Measurements from ENCODE around the gene YEATS2. TPM values are rescaled to one million over a fixed set of nuclear protein-coding genes. Genes with fewer than 3 reads are reported as not detected.

Gene YEATS2
- total RNA-seq, 3 donors from 2014 or later (not counting 1 experiment from before 2014, with no cell fraction given): 23.1 to 25.8 (median 25.2) TPM

DNA sequence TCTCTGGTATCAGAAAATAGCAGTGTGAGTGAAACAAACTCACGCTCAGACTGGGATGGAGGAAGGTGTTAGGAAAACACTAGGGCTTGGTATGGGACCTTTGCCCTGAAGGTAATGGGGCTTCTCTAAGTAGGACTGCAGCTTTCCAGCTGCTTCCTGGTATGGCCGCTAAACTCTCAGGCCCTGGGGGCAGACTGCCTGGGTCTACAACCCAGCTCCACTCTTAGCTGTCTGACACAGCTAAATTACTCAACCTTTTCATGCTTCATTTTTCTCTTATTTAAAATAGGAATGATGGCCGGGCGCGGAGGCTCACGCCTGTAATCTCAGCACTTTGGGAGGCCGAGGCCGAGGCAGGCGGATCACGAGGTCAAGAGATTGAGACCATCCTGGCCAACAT is 5.2 kb upstream of the YEATS2 start:
- H3K9me3 Mint-ChIP-seq: no peaks in the 10 kb centered on the region
- TF ChIP-seq, protein P1, sequence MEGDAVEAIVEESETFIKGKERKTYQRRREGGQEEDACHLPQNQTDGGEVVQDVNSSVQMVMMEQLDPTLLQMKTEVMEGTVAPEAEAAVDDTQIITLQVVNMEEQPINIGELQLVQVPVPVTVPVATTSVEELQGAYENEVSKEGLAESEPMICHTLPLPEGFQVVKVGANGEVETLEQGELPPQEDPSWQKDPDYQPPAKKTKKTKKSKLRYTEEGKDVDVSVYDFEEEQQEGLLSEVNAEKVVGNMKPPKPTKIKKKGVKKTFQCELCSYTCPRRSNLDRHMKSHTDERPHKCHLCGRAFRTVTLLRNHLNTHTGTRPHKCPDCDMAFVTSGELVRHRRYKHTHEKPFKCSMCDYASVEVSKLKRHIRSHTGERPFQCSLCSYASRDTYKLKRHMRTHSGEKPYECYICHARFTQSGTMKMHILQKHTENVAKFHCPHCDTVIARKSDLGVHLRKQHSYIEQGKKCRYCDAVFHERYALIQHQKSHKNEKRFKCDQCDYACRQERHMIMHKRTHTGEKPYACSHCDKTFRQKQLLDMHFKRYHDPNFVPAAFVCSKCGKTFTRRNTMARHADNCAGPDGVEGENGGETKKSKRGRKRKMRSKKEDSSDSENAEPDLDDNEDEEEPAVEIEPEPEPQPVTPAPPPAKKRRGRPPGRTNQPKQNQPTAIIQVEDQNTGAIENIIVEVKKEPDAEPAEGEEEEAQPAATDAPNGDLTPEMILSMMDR (IDR thresholded peaks at IDR 0.05): no peak
- H3K36me3 Mint-ChIP-seq: no peaks in the 10 kb centered on the region
- H3K4me3 Mint-ChIP-seq: no peak overlapping the region
- H3K27ac ChIP-seq (ENCODE audit: low read length): no peak overlapping the region
- 95% methylated on average over 10 of the region's 10 CpGs for WGBS (ENCODE audit: insufficient coverage)
- DNase-seq: no peak
- no peaks in the 10 kb centered on the region for H3K27me3 ChIP-seq (ENCODE audit: control insufficient read depth, insufficient read depth, low read length)
- intact Hi-C loops (cut with micrococcal nuclease): no loop called here
- no peaks in the 10 kb centered on the region for H3K36me3 ChIP-seq (ENCODE audit: control insufficient read depth, insufficient read depth, low read length)
- no peak overlapping the region for H3K27ac Mint-ChIP-seq
- H3K4me1 Mint-ChIP-seq: peaks cover 5 to 6% of the 10 kb centered on the region in 2 donors
- H3K4me3 ChIP-seq (ENCODE audit: low read length): no peak overlapping the region
- no peaks in the 10 kb centered on the region for H3K27me3 Mint-ChIP-seq (ENCODE audit: low read depth in 2 of 2)
- no peaks in the 10 kb centered on the region for H3K4me1 ChIP-seq (ENCODE audit: control insufficient read depth, insufficient read depth, low read length)
- no peaks in the 10 kb centered on the region for H3K9me3 ChIP-seq (ENCODE audit: control insufficient read depth, insufficient read depth, low read length)
- ATAC-seq: no peak

DNA sequence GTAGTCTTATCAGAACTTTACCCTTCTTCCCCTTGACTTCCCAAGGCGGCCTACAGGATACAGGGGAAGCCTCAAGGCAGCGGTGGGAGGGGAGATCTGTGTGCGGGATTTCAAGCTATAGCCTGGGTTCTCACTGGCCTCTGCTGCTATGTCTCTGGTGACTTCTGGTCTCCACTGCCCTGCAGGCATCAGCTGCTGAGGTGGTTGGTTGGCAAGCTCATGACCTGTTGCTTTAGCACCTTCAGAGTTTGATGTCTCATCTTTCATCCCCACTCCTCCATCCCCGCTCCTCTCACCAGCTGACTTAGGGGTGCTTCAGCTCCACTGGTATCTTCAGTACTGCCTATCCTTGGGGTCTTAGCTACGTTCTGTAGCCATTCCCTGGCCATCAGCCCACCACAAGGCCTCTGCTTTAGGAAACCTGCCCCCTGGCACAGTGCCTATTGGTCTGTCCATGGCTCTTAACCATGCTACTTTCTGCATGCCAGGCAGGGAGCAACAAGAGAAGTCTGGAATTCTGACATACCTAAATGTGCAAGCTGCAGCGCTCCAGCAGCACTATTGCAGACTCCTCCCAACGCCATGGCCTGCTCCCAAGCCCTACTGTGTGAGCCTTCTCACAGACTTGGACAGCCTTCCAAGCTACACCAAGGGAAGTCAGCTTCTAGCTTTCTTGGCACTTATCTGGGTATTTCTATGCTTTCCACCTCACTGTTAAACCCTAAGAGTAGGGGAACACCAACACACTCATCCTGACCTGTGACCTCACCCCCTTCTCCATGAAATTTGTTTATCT is 1.8 kb upstream of the YEATS2 start:
- H3K4me1 ChIP-seq (ENCODE audit: control insufficient read depth, insufficient read depth, low read length): peaks cover 9% of the 10 kb centered on the region
- Mint-ChIP-seq H3K4me1 (peaks cover 29 to 31% of the 10 kb centered on the region in 2 donors), H3K27ac (no peak overlapping the region), H3K4me3 (peak overlapping the region; percentile 4), H3K36me3 (no peaks in the 10 kb centered on the region), H3K27me3 (ENCODE audit: low read depth in 2 of 2) (no peaks in the 10 kb centered on the region), H3K9me3 (no peaks in the 10 kb centered on the region)
- ATAC-seq (no peak), DNase-seq (no peak)
- 94% methylated on average over 6 of the region's 7 CpGs for WGBS (ENCODE audit: insufficient coverage)
- no peaks in the 10 kb centered on the region for H3K9me3 ChIP-seq (ENCODE audit: control insufficient read depth, insufficient read depth, low read length)
- intact Hi-C loops (cut with micrococcal nuclease): no loop called here
- H3K4me3 ChIP-seq (ENCODE audit: low read length): no peak overlapping the region
- TF ChIP-seq, protein P1 (IDR thresholded peaks at IDR 0.05): no peak
- no peaks in the 10 kb centered on the region for H3K27me3 ChIP-seq (ENCODE audit: control insufficient read depth, insufficient read depth, low read length)
- no peak overlapping the region for H3K27ac ChIP-seq (ENCODE audit: low read length)
- no peaks in the 10 kb centered on the region for H3K36me3 ChIP-seq (ENCODE audit: control insufficient read depth, insufficient read depth, low read length)

DNA sequence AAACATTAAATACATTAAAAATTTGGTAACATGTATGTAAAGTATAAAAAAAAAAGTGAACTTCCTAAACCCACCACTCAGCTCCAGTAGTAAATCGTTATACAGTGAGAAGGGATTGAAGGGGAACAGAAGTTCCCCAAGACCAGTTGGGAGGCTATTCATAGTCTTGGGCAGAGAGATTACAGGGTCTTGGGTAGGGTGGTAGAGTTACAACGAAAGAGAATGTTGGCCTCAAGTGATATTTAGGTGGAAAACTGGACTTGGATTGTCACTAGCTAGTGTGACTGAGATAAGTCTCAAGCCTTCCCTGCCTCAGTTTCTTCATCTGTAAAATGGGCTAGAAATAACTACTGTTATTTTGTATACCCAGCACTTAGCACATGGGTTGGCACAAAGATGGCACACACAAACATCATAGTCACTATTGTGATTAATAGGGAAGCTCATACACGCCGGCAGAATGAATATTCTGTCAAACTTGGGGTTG is 431 bp upstream of the YEATS2 start:
- Histone ChIP-seq H3K9me3 (ENCODE audit: control insufficient read depth, insufficient read depth, low read length) (no peaks in the 10 kb centered on the region), H3K27ac (ENCODE audit: low read length) (peak overlapping the region; percentile 56), H3K4me1 (ENCODE audit: control insufficient read depth, insufficient read depth, low read length) (peaks cover 9% of the 10 kb centered on the region), H3K36me3 (ENCODE audit: control insufficient read depth, insufficient read depth, low read length) (peaks cover 2% of the 10 kb centered on the region), H3K4me3 (ENCODE audit: low read length) (peak overlapping the region; percentile 52), H3K27me3 (ENCODE audit: control insufficient read depth, insufficient read depth, low read length) (no peaks in the 10 kb centered on the region)
- H3K9me3 Mint-ChIP-seq: no peaks in the 10 kb centered on the region
- intact Hi-C loops (cut with micrococcal nuclease): no loop called here
- H3K27ac Mint-ChIP-seq: peak overlapping the region; percentile 32 to 66
- DNase-seq: no peak
- 34% methylated on average over 4 of the region's 4 CpGs for WGBS (ENCODE audit: insufficient coverage)
- peaks cover 29 to 33% of the 10 kb centered on the region in 2 donors for H3K4me1 Mint-ChIP-seq
- TF ChIP-seq, protein P1 (IDR thresholded peaks at IDR 0.05): no peak
- no peaks in the 10 kb centered on the region for H3K36me3 Mint-ChIP-seq
- no peaks in the 10 kb centered on the region for H3K27me3 Mint-ChIP-seq (ENCODE audit: low read depth in 2 of 2)
- no peak for ATAC-seq
- H3K4me3 Mint-ChIP-seq: peak overlapping the region; percentile 90
